GM10248 (cell line): ENCODE results near the gene PDE6B.

Experiments used
- CTCF ChIA-PET: fragments of 300-600 bp; sonication (Branson Sonifier 250); formaldehyde crosslinking; extraction: SDS; loops from one replicate; lab custom pipeline; 2021; ENCODE audit warnings: antibody characterized with exemption; lab: Yijun Ruan, JAX
- POLR2A ChIA-PET: fragments of 350-650 bp; sonication (Branson Sonifier 250); formaldehyde crosslinking; extraction: SDS; loops from one replicate; lab custom pipeline; 2020; ENCODE audit warnings: antibody characterized with exemption; lab: Yijun Ruan, JAX
- DNase-seq: peaks from one replicate; pipeline ENCODE4 v3.0.0; 2012; ENCODE audit errors: extremely low spot score
- CTCF ChIP-seq: IDR thresholded peaks from 2 replicates; pipeline ENCODE4 v1.5.1; 2012; ENCODE audit warnings: mild to moderate bottlenecking, low read depth; ENCODE audit errors: extremely low read depth, missing control alignments, control extremely low read depth

PDE6B gene

GRCh38 chr4:680928-681645 is 55.7 kb downstream of the PDE6B start:
- no peak for TF ChIP-seq CTCF
- ChIA-PET CTCF (interaction anchor here (1.2 kb wide), 1 partner anchor 60 kb away, joined by 4 read pairs; no protein-coding TSS in a partner anchor), POLR2A (no interaction called here)
- peak; percentile 81 for DNase-seq

GRCh38 chr4:681736-682451 is 56.5 kb downstream of the PDE6B start:
- peak; percentile 73 for DNase-seq
- TF ChIP-seq CTCF: no peak
- ChIA-PET POLR2A (no interaction called here), CTCF (interaction anchor here (1.2 kb wide), 1 partner anchor 59 kb away, joined by 4 read pairs; no protein-coding TSS in a partner anchor)

GRCh38 chr4:682490-683172 is 57.3 kb downstream of the PDE6B start:
- POLR2A ChIA-PET: no interaction called here

GRCh38 chr4:683247-683897 is 58.0 kb downstream of the PDE6B start:
- CTCF ChIA-PET: interaction anchor here (0.6 to 3.1 kb wide), 6 partner anchors 9 to 99 kb away, joined by 3 to 15 read pairs (median 3); partner anchors contain the start of genes ATP5ME and MYL5
- no peak for DNase-seq
- POLR2A ChIA-PET: no interaction called here
- TF ChIP-seq CTCF: no peak

More at GRCh38 chr4:682490-683172, 57.3 kb downstream of the PDE6B start:
- no peak for TF ChIP-seq CTCF
- no peak for DNase-seq
- CTCF ChIA-PET: no interaction called here

DNA sequence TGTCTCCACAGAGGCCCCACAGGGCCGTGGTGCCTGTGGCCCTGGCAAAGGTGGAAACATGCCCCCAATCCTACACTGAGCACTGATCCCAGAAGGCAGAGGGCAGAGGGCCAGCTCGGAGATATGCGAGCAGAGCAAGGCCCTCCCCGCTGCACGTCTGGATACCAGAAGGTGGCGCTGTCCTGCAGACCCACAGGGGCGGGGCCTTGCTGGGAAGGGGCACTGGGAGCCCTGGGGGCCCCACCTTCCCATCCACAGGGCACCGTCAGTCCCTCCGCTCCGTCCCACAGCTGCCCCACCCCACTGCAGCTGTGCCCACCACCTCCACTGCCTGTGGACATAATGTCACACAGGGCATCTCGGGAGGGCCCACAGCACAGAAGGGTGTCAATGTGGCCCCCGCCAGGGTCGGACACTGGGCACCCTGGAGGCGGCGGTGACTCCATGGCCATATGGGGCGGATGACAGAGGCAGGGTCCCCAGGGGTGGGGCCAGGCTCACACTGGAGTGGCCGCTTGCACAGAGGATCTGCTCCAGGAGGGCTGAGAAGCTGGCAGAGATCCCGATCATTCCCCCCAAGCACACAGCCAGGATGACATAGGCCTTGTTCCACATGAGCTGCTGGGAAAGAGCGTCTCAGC is 58.7 kb downstream of the PDE6B start:
- ChIA-PET POLR2A (no interaction called here), CTCF (interaction anchor here (0.6 to 3.1 kb wide), 7 partner anchors 9 to 98 kb away, joined by 3 to 15 read pairs (median 3); partner anchors contain the start of genes ATP5ME and MYL5)
- peak; percentile 83 for TF ChIP-seq CTCF
- DNase-seq: peak; percentile 69
